Stimulated activated CD8-positive, alpha-beta memory T cell treated with anti-CD3 and anti-CD28 coated beads, Interleukin-12 subunit alpha, Interleukin-12 subunit beta, amount 100 ng/mL, for 24 hours (primary cell): Measurements from ENCODE around the gene PXDC1.
A peak's percentile ranks its signal among the peaks of the same experiment; 100 is the strongest.
"Not testable (repeated sequence)": the region's sequence is repeated elsewhere in the genome, so short reads cannot be mapped to it uniquely, and the experiment has no call there.

Experiments
- DNase-seq: peaks from one replicate; pipeline ENCODE4 v3.0.0-alpha.2; 2020; ENCODE audit errors: extremely low read depth

Gene PXDC1

DNA sequence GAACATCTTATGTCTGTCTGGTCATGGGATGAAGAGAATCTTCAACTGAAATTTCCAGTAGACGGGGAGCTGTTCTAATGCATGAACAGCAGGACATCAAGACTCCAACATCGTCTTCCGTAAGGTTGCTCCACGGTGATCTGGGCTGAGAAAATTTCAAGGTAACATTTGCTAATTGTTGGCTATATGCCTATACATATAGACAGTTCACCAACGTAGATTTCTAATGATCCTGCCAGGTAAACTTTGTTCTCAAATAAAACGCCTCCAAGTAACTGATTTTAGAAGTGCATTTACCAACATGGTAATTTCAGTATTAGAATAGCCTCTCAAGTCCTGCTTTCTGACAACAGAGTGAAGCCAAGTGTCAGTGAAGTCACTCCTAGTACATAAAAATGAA lies 11.3 kb upstream of the PXDC1 start:
- DNase-seq: no peak

GRCh38 chr6:3762359-3762758 lies 10.8 kb upstream of the PXDC1 start:
- no peak for DNase-seq

DNA sequence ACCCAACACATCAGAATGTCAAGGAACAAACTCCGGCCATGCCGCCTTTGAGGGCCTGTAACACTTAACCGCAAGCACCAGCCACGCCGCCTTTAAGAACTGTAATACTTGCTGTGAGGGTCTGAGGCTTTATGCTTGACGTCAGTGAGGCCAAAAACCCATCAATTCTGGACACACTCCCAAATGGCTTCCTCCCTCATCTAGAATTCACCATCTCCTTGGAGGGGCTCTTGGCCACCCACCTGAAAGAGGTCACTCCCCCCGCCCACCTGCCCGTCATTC lies 10.4 kb upstream of the PXDC1 start:
- no peak for DNase-seq

DNA sequence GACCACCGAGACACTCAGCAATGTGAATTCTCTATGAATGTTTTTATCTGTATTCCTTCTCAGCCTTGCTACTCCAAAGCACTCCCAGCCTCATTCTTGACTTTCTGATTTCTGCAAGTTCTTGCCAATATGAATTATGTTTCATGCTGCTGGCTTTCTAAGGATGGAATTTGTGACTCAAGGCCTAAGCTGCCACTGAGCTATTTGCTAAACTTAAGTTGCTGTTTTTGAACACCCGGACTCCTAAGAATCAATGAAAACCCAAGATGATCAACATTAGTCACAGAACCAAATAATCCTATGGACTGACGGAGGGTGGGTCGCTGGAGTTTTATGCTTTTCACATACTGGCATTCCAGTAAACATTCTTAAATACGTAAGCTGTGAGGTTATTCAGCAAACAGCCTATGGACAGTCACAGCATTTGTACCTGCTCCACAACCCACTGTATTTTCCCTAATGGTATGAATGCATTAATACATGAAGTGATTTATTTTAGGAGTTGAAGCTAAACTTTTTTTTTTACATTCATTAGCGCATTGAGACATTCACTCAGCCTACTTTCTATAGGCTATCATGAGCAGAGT lies 8.2 kb upstream of the PXDC1 start:
- DNase-seq: no peak

DNA sequence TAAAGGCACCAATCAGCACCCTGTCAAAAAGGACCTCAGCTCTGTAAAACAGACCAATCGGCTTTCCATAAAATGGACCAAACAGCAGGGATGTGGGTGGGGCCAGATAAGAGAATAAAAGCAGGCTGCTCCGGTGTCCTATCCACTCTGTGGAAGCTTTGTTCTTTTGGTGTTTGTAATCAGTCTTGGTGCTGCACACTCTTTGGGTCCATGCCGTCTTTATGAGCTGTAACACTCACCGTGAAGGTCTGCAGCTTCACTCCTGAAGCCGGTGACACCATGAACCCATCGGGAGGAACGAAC lies 7.3 kb upstream of the PXDC1 start:
- DNase-seq: no peak

GRCh38 chr6:3757998-3758841 lies 6.7 kb upstream of the PXDC1 start:
- DNase-seq: not testable (repeated sequence)

DNA sequence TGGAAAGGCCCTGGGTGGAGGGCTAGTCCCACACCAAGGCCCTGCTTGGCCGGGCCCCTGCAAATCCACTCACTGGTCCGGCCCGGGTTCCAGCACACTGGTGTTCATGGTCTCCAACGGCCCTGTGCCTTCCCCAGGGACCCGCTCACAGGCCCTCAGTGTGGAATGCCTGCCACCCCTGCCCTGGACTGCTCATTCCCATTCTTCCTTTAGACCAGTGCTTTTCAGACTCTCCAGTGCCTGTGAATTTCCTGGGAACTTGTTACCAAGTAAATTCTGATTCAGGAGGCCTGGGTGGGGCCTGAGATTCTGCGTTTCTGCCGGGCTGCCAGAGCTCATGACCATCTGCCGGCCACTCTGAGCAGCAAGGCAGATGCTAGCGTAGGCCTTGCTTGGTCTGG lies 5.7 kb upstream of the PXDC1 start:
- DNase-seq: no peak

- no peak for DNase-seq
These were observed 5.0 kb upstream of the PXDC1 start for GRCh38 chr6:3756546-3756945.

- DNase-seq: no peak
These were observed 4.4 kb upstream of the PXDC1 start for GRCh38 chr6:3755637-3756545.

DNA sequence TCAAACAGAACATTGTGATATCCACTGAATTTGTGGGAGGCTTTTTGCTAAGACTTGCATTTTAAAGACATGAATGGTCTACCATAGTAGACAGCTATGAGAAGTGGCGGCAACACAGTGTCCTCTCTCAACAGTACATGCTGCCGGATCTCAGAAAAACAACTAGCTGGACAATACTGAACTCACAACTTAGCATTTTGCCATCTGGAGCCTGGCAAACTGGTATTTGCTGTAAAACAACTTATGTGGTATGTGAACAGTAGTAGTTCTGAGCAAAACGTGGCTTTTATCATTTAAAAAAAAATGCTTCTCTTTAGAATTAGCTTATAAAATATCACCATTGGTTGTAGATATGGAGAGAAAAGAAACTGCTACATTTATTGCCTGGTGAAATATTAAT lies 3.3 kb upstream of the PXDC1 start:
- no peak for DNase-seq

- not testable (repeated sequence) for DNase-seq
These were observed 2.7 kb upstream of the PXDC1 start for GRCh38 chr6:3754032-3754725.

- DNase-seq: no peak
These were observed 1.8 kb upstream of the PXDC1 start for GRCh38 chr6:3753228-3753835.

DNA sequence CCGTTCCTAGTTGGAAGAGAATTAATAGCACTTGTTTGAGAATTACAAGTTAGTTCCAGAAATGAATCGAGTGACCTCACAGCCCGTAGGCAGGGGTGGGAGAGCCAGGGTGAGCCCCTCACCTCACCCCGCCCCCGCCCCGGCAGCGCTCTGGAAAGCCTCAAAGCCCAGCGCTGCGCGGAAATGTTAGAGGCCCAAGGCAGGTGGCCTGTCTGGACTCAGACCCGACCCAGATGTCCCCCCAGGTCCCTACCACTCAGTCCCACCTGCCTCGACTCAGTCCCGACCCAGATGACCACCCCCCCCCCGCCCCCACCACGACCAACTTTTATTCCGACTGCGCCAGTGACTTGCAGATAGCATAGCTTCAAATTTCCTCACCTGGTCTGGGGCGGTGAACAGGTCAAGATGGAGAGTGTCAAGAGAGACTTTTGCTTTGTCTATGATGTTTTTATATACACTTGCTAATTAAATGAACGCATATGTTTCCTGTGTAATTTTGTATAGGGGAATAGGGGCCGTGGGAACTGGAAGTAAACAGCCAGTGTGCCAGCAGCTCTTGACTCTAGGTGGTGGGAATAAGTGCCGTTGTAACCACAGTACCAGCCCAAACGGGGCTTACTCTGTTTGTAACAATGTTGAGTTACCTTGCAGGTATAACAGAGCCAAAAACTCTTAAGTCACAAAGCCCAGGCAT lies 1.2 kb upstream of the PXDC1 start:
- DNase-seq: no peak

DNA sequence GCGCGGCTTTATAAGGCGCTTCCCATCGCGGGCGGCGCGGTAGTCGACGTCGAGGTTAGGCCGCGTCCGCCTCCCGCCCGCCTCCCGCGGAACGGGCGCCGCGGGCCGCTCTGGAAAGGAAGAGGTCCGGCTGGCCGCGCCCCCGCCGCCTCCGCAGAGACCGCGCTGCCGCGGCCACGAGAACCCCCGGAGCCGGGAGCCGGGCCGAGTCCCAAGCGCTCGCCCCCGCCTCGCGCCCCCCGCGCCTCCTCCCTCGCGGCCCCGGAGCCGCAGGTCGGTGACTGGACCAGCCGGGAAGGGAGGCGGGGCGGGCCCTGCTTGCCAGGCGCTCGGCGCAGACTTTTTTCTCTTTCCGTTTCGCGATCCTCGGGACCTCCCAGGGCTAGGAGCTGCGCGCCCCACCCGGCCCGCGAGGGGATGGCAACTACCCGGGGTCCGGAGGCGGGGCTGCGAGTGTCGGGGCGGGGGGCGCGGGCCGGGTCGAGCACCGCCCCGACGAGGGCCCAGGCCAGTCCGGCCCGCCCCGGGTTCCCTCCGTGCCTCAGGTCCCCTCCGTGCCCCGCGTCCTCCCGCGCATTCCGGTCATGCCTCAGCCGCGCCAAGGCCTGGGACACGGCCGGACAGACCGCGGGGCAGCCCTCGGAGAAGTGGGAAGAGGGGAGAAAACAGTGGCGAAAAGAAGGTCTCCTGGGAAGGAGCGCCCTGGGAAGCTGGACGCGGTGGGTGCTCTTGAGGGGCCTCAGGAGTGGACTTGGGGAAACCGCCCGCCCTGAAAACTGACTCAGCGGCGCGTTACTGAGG lies 417 bp upstream of the PXDC1 start:
- DNase-seq: peak; percentile 39

DNA sequence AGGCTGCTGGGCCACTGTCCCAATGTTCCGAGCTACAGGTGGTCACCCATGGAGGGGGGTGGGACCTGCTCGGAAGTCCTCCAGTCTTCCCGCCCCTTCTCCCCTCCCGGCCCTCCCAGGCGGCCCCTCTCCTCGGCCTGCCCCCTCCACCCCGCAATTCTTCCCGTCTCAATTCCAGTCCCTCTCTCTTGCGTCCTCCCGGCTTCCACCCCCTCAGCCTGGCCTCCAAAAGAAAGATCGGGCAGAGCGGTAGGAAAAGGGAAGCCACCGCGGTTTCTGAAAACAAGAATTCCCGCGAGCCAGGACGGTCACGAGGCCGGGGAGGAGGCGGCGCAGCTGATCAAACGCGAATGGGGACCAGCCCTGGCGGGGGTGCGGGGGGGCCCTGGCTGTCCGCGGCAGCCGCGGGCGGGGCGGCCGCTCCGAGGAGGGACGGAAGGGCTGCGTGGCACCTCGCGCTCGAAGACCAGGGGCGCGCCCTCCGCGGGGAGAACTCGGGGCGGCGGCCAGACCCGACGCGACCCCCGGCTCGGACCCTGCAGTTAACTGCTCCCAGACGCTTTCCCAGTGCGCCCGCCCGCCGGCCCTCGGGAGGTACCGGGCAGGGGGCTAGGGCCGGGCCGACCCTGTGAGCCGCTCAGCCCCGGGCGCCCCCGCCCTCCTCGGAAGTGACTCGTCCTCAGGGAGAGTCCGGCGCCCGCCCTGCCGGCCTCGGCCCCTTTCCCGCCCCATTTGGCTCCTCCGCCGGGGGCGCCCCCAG lies 1.0 kb downstream of the PXDC1 start:
- no peak for DNase-seq

DNA sequence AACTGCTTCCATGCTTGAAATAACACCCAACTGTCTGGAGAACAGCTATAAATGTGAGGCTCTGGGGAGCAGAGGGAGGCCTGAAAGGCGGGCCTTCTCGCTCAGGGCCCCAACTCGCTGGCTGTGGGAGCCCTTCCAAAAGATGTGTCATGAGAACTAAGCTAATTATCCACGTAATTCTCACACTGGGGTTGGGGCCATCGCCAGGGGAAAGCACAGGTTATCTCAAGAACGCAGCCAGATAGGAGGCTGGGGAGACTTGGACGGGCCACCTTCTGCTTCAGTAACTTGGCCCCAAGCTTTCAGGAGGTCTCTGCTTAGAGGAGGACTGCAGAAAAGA lies 1.6 kb downstream of the PXDC1 start:
- no peak for DNase-seq

DNA sequence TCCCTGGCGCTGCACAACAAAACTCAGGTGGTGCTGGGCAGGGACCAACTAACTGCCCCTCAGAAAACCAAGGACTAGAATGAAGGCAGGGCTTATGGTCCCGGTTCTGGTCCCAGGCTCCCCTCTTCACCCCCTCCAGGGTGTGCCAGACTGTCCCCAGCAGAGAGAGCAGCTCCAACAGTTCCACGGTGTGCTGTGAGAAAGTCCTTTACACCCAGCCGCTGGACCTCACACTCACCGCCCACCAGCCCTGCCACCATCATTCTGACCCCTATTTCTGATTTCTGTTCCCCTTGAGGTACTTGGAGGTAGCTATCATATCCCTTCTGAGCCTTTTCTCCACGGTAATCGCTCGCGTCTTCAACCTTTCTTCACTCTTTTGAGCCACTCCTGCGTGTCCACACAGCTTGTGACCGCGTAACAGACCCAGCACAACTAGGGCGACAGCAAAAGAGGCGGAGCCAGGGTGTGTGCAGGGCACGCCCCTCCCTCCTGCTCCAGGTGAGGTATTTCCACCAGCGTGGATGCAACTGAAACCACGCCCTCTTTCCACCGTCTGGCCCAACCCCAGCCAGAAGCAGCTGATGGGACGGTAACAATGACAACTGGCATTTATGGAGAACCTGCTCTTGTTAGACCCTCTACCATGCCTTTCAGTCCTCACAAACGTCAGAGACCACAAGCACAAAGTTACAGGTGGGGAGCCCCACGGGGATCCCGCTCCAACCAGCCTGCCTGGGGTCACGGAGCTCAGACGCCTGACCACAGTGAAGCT lies 2.3 kb downstream of the PXDC1 start:
- DNase-seq: no peak

DNA sequence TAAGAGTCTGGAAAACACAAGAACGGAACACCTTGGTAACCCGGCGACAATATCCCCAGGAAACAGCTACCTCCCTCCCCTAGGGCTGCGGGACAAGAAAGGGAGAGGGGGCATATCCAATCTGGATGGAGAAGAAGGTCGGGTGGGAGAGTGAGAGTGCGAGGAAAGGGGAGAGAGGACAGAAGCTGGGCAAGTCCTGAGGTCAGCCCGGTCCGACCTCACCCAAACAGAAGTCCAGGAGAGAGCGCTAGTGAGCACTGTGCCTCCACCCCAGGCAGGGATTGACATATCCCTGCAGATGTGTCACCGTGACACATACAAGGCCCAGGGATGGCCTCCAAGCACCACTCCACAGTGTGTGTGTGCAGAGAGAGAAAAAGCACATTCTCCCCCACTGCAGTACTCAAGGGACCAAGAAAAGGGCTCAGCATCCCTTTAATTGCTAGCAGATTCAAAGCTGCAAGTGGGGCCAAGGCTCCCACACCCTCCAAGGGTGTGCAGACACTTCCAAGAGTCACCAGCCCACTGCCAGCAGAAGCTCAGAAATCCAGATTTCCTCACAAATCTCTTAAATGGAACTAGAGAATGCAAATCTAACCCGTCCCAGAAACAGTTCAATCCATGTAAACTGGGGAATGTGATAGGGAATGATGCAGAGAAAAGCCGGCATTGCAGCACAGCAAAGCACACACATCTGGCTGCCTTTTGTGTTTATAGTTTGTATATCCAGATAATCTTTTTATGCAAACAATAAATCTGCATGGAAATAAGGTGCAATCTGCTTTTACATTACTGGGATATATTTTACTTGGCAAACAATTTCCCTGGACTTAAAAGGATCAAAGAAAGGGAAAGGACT lies 3.1 kb downstream of the PXDC1 start:
- no peak for DNase-seq
